Measurements from ENCODE around the gene ATG2A.

ATG2A gene

DNA sequence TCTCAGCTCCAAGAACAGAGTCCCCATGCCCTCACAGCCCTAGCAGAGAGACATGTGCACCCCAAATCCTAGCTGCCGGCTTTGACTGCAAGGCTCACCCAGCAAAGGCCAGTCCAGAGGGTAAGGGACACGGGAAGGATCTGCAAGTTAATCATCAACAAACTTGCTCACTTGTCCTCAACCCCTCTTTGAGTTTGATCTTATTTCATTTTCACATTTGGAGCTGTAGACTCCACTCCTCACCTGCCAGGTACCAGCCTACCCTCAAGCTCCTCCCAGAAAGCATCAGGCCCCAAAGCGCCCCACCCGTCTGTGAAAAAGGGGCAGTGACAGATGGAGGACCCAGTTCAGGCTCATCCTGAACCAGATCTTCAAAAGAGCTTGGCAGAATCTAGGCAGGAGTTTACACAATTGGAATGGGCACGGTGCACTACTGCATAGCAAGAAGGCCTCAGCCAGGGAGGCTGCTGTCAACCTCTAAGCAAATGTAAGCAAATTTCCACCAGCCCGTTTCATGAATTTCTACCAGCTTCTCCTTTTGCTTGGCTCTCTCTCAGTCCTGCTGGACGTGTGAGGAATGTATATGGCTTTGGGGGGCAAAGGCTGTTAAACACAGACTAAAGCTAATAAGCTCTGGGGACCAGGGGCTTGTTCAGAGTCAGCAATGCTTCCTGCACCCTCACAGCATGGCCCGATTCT lies 44.1 kb downstream of the ATG2A start:
- DNase-seq (ENCODE audit: low read depth in 4 of 4, low spot score in 1 of 4): no peak

- DNase-seq (ENCODE audit: low read depth in 4 of 4, low spot score in 1 of 4): no peak
These were observed 45.5 kb downstream of the ATG2A start for GRCh38 chr11:64871492-64871891.

DNA sequence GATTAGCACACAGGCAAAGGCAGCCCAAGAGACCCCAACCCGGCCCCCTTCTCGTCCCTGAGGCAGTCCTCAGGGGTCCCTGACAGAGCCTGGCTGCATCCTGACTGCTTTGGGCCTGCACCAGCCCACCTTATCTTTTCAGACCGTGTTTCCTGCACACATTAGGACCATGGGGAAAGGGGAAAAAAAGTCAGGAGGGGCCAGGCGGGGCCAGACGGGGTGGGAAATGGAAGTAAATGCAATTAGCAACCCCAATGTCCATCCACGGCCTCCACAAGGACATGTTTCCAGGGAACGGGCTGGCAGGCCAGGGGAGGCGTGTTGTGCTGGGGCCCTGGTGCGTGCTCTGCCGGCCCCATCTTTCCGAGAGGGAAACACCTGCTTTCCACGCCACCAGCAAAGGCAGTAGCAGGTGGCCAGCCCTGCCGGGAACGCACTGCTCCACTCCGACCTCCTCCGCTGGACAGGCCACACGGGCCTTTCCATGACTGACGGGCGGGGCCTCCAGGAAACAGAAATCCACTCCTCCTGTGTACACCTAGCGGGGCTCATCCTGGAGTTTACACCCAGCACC lies 46.0 kb downstream of the ATG2A start:
- DNase-seq (ENCODE audit: low read depth in 4 of 4, low spot score in 1 of 4): no peak

GRCh38 chr11:64870176-64870892 lies 46.7 kb downstream of the ATG2A start:
- DNase-seq (ENCODE audit: low read depth in 4 of 4, low spot score in 1 of 4): no peak

- no peak for DNase-seq (ENCODE audit: low read depth in 4 of 4, low spot score in 1 of 4)
These were observed 47.3 kb downstream of the ATG2A start for GRCh38 chr11:64869571-64870175.

GRCh38 chr11:64868904-64869570 lies 48.0 kb downstream of the ATG2A start:
- no peak for DNase-seq (ENCODE audit: low read depth in 4 of 4, low spot score in 1 of 4)

GRCh38 chr11:64867748-64868462 lies 49.1 kb downstream of the ATG2A start:
- no peak for DNase-seq (ENCODE audit: low read depth in 4 of 4, low spot score in 1 of 4)

DNA sequence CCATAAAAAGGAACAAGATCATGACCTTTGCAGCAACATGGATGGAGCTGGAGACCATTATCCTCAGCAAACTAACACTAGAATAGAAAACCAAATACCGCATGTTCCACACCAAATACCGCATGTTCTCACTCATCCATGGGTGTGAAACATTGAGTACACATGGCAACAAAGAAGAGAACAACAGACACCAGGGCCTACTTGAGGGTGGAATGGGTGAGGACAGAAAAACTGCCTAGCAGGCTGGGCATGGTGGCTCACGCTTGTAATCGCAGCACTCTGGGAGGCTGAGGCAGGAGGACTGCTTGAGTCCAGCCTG lies 50.9 kb downstream of the ATG2A start:
- DNase-seq (ENCODE audit: low read depth in 4 of 4, low spot score in 1 of 4): no peak

GRCh38 chr11:64865286-64866172 lies 51.5 kb downstream of the ATG2A start:
- DNase-seq (ENCODE audit: low read depth in 4 of 4, low spot score in 1 of 4): no peak

DNA sequence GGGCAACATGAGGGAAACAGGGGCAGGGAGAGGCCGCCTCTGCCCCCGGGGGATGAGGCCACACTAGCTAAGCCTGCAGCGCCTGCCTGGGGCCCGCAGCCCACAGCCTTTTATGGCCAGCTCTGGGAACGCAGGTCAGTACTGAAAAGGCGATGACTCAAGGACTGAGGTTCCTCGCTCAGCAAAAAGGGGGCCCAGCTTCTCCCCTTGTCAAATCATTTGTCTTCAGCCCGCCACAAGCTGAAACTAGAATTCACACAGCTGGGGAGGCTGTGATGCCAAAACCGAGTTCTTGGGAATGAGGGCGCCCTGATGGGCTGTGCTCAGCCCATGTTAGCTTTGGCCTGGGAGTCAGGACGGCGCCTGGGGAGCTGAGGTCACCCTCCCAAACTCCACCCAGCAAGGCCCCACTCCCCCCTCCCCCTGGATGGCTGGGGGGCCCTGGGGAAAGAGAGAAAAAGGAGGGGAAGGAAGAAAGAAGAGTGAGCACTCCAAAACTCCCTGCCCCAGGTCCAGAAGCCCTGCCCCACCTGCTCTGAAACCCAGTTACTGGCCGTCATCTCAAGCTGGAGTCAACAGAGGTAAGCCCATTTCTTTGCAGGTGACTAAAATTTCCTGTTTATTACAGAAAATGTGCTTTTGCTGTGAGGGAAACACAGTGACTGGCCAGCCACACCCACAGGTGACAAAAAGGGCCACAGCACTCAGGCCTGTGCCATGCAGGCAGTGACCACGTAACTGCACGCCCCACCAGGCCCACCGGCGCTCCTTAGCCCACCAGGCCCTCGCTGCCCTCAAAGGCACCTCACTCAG lies 52.3 kb downstream of the ATG2A start:
- no peak for DNase-seq (ENCODE audit: low read depth in 4 of 4, low spot score in 1 of 4)

DNA sequence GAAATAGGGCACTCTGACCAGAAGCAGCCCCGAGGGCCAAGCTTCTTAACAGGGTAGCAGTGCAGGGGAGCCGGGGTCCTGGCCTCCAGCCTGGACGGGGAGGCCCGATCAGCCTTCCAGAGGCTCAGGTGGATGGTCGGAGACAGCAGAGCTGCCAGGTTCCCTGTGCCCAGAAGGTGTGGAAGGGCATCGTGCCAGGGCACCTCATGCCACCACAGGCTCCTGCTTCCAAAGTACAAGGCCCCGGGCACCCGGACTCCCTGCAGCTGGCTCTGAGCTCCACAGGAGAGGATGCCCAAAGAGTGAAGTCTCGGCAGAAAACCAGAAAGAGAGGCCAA lies 52.9 kb downstream of the ATG2A start:
- no peak for DNase-seq (ENCODE audit: low read depth in 4 of 4, low spot score in 1 of 4)

GRCh38 chr11:64863391-64864060 lies 53.5 kb downstream of the ATG2A start:
- DNase-seq (ENCODE audit: low read depth in 4 of 4, low spot score in 1 of 4): no peak

DNA sequence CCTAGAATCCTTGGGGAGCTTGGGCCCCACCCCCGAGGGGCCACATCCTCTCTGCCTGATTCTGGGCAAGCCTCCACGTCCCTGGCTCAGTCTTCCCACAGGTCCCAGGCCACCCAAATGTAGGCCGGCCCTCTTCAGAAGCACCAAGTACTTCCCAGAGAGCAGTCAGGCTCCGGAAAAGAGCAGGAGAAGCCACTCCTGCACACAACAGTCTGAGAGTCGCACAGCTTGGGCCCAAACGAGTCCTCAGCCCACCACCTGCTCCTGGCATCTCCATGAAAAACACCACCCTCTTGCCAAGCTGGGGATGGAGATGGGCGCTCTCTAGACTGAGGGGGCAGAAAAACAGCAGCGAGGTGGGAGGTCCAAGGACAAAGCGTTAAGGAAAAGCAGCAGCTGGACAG lies 54.0 kb downstream of the ATG2A start:
- DNase-seq (ENCODE audit: low read depth in 4 of 4, low spot score in 1 of 4): no peak

DNA sequence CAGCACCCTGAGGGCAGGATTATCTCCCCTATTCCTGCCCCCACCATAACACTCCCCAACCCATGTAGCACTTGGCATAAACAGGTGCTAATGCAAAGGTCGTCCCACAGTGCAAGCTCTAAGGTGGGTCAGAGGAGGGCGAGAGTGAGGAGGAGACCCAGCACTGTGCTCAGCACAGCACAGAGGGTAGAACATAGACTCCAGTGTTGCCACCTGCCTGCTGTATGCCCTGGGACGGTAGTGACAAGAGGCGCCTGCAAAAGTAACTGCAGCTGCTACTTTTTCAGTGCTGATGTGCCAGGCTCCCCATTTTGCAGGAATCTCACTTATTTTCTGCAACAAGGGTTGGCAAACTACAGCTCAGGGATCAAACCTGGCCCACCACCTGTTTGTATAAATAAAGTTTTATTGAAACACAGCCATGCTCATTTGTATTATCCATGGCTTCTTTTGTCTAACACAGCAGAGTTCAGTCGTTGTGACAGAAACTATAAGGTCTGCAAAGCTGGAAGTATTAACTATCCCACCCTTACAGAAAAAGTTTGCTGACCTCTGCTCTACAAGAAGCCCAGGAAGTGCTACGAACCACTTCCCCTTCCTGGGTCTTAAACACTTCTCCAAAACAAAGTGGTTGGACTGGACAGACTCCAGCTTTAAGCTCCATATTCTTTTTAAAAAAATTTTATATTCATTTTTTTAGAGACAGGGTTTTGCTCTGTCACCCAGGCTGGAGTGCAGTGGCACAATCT lies 55.6 kb downstream of the ATG2A start:
- no peak for DNase-seq (ENCODE audit: low read depth in 4 of 4, low spot score in 1 of 4)

DNA sequence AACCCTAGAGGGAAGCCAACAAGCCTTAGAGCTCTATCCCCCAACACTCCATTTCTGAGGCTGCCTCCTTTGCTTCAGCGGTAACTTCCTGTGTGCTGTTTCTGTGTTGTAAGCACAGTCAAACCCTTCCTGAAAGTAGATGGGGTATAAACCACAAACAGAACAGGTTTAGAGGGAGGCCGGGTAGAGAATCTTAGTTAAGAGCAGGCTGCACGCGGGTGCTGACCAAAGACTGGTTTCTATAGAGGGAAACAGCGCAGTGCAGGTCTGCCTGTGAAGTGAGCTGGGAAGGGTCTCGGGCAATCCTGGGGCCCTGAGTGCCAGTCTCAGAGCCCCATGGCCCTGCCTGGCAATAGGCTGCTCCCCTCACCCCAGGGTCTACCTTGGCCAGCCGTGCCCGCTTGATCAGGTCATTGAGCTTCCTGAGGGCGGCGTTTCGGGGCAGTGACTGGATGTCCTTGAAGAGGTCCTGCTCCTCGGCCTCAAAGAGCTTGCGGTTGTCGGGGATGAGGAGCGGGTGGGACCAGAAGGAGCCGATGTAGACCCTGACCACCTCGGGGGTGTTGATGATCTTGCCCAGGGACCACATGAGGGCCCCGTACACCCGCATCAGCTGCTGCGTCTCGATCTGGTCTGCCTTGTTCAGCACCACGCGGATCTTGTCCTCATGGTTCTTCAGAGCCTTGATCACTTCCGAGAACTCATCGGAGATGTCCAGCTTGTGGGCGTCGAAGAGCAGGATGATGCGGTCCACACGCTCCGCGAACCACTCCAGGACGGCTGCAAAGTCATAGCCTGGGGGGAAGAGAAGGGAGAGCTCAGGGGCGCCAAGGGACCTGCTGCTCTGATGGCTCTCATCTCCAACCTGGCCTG lies 57.2 kb downstream of the ATG2A start:
- no peak for DNase-seq (ENCODE audit: low read depth in 4 of 4, low spot score in 1 of 4)

- no peak for DNase-seq (ENCODE audit: low read depth in 4 of 4, low spot score in 1 of 4)
These were observed 58.3 kb downstream of the ATG2A start for GRCh38 chr11:64858467-64859263.
